Upper lobe of right lung (tissue), 1 donor: ENCODE results near the gene FAM180A. TPM values are rescaled to one million over a fixed set of nuclear protein-coding genes. Genes with fewer than 3 reads are reported as not detected.

Source experiments
- ATAC-seq: fragments of 200-7000 bp; cut with Tn5 transposase; one replicate; pipeline ENCODE4 v1.9.1; 2020; ENCODE audit warnings: mild to moderate bottlenecking, moderate library complexity
- DNase-seq: peaks from one replicate; pipeline ENCODE4 v3.0.0-alpha.2; 2020
- H3K27ac ChIP-seq: fragments of 200-600 bp; one replicate; pipeline ENCODE4 v1.8.0; 2022
- H3K27me3 ChIP-seq: fragments of 200-600 bp; one replicate; pipeline ENCODE4 v1.8.0; 2022; ENCODE audit warnings: mild to moderate bottlenecking
- H3K36me3 ChIP-seq: fragments of 200-600 bp; one replicate; pipeline ENCODE4 v1.8.0; 2022
- H3K4me1 ChIP-seq: fragments of 200-600 bp; one replicate; pipeline ENCODE4 v1.8.0; 2022
- H3K4me3 ChIP-seq: fragments of 200-600 bp; one replicate; pipeline ENCODE4 v1.8.0; 2022; ENCODE audit warnings: mild to moderate bottlenecking
- H3K9me3 ChIP-seq: fragments of 200-600 bp; one replicate; pipeline ENCODE4 v1.8.0; 2022
- intact Hi-C: fragments of 100-400 bp; cut with DNase I; formaldehyde crosslinking; loops from one replicate; pipeline ENCODE4 v1.11.0; 2022
- total RNA-seq: library from RNA; stranded (reverse); fragmentation: NEBNext Ultra II Directional; extraction: Animal tissue kit (Norgen Biotek cat#: 25700); gene quantifications from one replicate; pipeline ENCODE4 v1.2.1, GENCODE V29; 2021
- TF ChIP-seq, protein P1 (sequence below): fragments of 200-600 bp; IDR thresholded peaks from one replicate; pipeline ENCODE4 v1.8.0; 2022; ENCODE audit warnings: antibody characterized with exemption
- donor health status: DM: no; HTN: yes; CAD: no; lungs with severe emphysema.

Gene FAM180A
- total RNA-seq, 1 donor from 2014 or later, result 6.8 TPM

- H3K27ac ChIP-seq, result no peak overlapping the region
Observed at GRCh38 chr7:135792363-135792668, 43.7 kb upstream of the FAM180A start.

DNA sequence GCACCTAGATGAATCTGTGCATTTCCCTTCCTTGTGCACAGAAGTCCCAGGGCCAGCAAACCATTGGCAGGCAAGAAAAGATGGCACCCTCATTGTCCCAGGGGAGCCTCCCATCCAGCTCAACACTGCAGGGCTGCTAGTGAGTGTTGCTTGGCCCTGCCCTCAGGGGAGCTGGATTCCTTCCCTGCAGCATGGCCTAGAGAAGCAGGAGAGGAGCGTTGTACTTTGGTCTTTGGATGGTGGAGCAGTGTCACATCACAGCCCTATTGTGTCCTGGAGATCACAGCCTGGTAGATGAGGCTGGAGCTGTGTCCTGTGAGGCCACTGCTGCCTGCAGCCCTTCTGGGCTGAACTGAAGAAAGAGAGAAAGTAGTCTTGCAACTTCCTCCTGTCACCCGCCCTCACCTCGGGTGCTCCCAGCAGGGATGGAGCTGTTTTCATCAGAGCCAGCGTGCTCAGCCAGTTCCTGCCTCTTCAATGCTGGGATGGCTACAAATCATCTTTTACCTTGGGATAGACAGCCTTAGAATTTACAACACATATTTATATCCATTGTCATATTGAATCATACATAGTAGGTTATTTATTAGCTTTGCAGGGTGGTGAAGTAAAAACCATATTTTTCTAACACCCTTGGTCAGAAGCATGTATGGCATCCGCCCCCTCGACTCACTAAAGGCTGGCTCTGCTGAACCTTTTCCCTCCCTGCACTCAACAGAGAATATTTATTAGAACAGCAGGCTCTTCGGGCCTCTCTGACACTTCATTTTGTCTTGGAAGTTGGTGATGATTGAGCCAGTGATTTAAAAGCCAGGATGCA lies 43.1 kb upstream of the FAM180A start:
- TF ChIP-seq, protein P1, sequence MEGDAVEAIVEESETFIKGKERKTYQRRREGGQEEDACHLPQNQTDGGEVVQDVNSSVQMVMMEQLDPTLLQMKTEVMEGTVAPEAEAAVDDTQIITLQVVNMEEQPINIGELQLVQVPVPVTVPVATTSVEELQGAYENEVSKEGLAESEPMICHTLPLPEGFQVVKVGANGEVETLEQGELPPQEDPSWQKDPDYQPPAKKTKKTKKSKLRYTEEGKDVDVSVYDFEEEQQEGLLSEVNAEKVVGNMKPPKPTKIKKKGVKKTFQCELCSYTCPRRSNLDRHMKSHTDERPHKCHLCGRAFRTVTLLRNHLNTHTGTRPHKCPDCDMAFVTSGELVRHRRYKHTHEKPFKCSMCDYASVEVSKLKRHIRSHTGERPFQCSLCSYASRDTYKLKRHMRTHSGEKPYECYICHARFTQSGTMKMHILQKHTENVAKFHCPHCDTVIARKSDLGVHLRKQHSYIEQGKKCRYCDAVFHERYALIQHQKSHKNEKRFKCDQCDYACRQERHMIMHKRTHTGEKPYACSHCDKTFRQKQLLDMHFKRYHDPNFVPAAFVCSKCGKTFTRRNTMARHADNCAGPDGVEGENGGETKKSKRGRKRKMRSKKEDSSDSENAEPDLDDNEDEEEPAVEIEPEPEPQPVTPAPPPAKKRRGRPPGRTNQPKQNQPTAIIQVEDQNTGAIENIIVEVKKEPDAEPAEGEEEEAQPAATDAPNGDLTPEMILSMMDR, result no peak
- ATAC-seq (peak; percentile 54), DNase-seq (no peak)
- no peak overlapping the region for H3K4me3 ChIP-seq
- peaks cover 5% of the 10 kb centered on the region for H3K4me1 ChIP-seq
- no peaks in the 10 kb centered on the region for H3K27me3 ChIP-seq
- intact Hi-C loops, result no loop called here
- H3K27ac ChIP-seq, result no peak overlapping the region
- H3K9me3 ChIP-seq, result no peaks in the 10 kb centered on the region
- H3K36me3 ChIP-seq, result no peaks in the 10 kb centered on the region

More at GRCh38 chr7:135792363-135792668, 43.7 kb upstream of the FAM180A start:
- no peak overlapping the region for H3K4me3 ChIP-seq
- peak; percentile 48 for ATAC-seq
- intact Hi-C loops, result no loop called here
- no peaks in the 10 kb centered on the region for H3K36me3 ChIP-seq
- H3K27me3 ChIP-seq, result no peaks in the 10 kb centered on the region
- no peak for DNase-seq
- H3K9me3 ChIP-seq, result no peaks in the 10 kb centered on the region
- TF ChIP-seq, protein P1, result no peak
- peaks cover 5% of the 10 kb centered on the region for H3K4me1 ChIP-seq

DNA sequence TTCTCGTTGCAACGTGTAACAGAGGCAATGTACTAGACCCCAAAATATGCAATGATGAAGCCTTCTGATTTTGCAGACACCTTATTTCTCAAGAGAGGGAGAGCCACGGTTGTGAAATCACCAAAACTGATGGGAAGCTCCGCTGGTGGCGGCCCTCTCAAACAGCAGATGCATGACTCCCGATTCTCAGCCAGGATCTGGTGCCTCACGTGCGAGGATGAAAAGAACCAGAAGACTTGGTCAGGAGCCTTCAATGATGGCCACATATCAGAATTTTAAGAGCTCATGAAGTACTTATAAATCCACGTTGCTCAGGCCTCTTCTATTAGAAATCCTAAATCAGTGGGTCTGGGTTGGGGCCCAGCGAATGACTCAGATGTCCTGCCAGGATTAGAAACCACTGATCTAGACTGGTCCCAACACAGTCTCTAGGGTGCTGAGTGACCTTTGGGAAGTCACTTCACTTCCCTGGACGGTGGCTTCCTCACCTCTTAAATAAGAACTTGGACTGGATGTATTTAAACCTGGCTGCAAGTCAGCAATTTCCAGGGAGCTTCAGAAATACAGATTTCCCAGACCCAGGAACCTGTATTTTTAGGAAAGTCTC lies 41.9 kb upstream of the FAM180A start:
- H3K36me3 ChIP-seq, result no peaks in the 10 kb centered on the region
- DNase-seq (no peak), ATAC-seq (no peak)
- no peak overlapping the region for H3K27ac ChIP-seq
- no peaks in the 10 kb centered on the region for H3K9me3 ChIP-seq
- H3K27me3 ChIP-seq, result no peaks in the 10 kb centered on the region
- TF ChIP-seq, protein P1, result no peak
- peaks cover 5% of the 10 kb centered on the region for H3K4me1 ChIP-seq
- intact Hi-C loops, result no loop called here
- H3K4me3 ChIP-seq, result no peak overlapping the region

- Histone ChIP-seq H3K27me3 (no peaks in the 10 kb centered on the region), H3K36me3 (no peaks in the 10 kb centered on the region), H3K4me1 (peaks cover 5% of the 10 kb centered on the region), H3K9me3 (no peaks in the 10 kb centered on the region), H3K4me3 (no peak overlapping the region), H3K27ac (no peak overlapping the region)
- ATAC-seq, result no peak
- intact Hi-C loops, result no loop called here
- TF ChIP-seq, protein P1, result no peak
- no peak for DNase-seq
Observed at GRCh38 chr7:135789956-135790355, 41.3 kb upstream of the FAM180A start.

GRCh38 chr7:135789431-135789830 lies 40.8 kb upstream of the FAM180A start:
- H3K4me3 ChIP-seq, result no peak overlapping the region
- intact Hi-C loops, result no loop called here
- H3K36me3 ChIP-seq, result no peaks in the 10 kb centered on the region
- no peaks in the 10 kb centered on the region for H3K9me3 ChIP-seq
- H3K4me1 ChIP-seq, result peaks cover 5% of the 10 kb centered on the region
- ATAC-seq, result no peak
- no peaks in the 10 kb centered on the region for H3K27me3 ChIP-seq
- no peak for DNase-seq
- no peak overlapping the region for H3K27ac ChIP-seq
- TF ChIP-seq, protein P1, result no peak
